Upper lobe of left lung (tissue), 4 donors: ENCODE results near the gene SFMBT1.

ENCODE experiments used
- CTCF ChIP-seq, 6 experiments: fragments of 450-650 bp in 4 of 6; fragments of 200-600 bp in 2 of 6; sonication (generic) in 2 of 6; IDR thresholded peaks; one replicate each; pipeline ENCODE4 v1.5.1; 2016 to 2019; ENCODE audit warnings: antibody characterized with exemption in 6 of 6
- EP300 ChIP-seq, 4 donors: sonication (generic); formaldehyde crosslinking; IDR thresholded peaks; one replicate each; pipeline ENCODE4 v1.5.1; 2017; ENCODE audit warnings: antibody characterized with exemption in 4 of 4, control low read depth in 2 of 4
- POLR2A ChIP-seq, 4 donors: fragments of 450-650 bp; IDR thresholded peaks; one replicate each; pipeline ENCODE4 v1.5.1; 2016 to 2017; ENCODE audit warnings: antibody characterized with exemption in 4 of 4, mild to moderate bottlenecking in 2 of 4
- POLR2AphosphoS5 ChIP-seq, 2 donors: sonication (generic); formaldehyde crosslinking; IDR thresholded peaks; one replicate each; pipeline ENCODE4 v1.5.1; 2017; ENCODE audit warnings: antibody characterized with exemption in 2 of 2

GRCh38 chr3:52881871-52882270 lies 164.0 kb downstream of the SFMBT1 start:
- TF ChIP-seq CTCF (IDR thresholded peaks at IDR 0.05) (no peak), POLR2AphosphoS5 (IDR thresholded peaks at IDR 0.05) (no peak), POLR2A (IDR thresholded peaks at IDR 0.05) (no peak), EP300 (IDR thresholded peaks at IDR 0.05) (no peak)
